Colonic mucosa (tissue), 4 donors: ENCODE measurements around the gene APOF. TPM values are rescaled to one million over a fixed set of nuclear protein-coding genes. Genes with fewer than 3 reads are reported as not detected.

Experiments used
- DNase-seq: peaks from one replicate; pipeline ENCODE4 v3.0.0-alpha.2; 2020
- H3K27ac ChIP-seq: fragments of 200-600 bp; one replicate; pipeline ENCODE4 v1.8.0; 2021
- H3K27me3 ChIP-seq: fragments of 200-600 bp; one replicate; pipeline ENCODE4 v1.8.0; 2021
- H3K36me3 ChIP-seq: fragments of 200-600 bp; one replicate; pipeline ENCODE4 v1.8.0; 2021
- H3K4me1 ChIP-seq: fragments of 200-600 bp; one replicate; pipeline ENCODE4 v1.8.0; 2021; ENCODE audit warnings: mild to moderate bottlenecking
- H3K4me3 ChIP-seq: fragments of 200-600 bp; one replicate; pipeline ENCODE4 v1.8.0; 2021
- H3K9ac ChIP-seq, 2 donors: one replicate each; pipeline ENCODE4 v1.7.0; 2013; ENCODE audit warnings: control low read depth in 2 of 2, low read depth in 2 of 2, low read length in 2 of 2
- H3K9me3 ChIP-seq: fragments of 200-600 bp; one replicate; pipeline ENCODE4 v1.8.0; 2021
- intact Hi-C: fragments of 100-400 bp; cut with DNase I; formaldehyde crosslinking; loops from one replicate; pipeline ENCODE4 v1.14.1; 2022
- total RNA-seq, 2 donors: library from RNA; stranded (reverse); fragmentation: NEBNext Ultra II Directional in 1 of 2; extraction: Animal tissue kit (Norgen Biotek cat#: 25700) in 1 of 2; gene quantifications; one replicate each; pipeline ENCODE4 v1.2.1, GENCODE V29; 2021
- TF ChIP-seq, protein P1 (sequence below): fragments of 200-600 bp; IDR thresholded peaks from one replicate; pipeline ENCODE4 v1.8.0; 2022; ENCODE audit warnings: antibody characterized with exemption, mild to moderate bottlenecking
- donor health status: healthy.
- donor health status: DM: no; HTN: no; CAD: no.
- donor health status: DM: no; HTN: no; CAD: no.

APOF gene
- total RNA-seq, 2 donors from 2014 or later: 0.15 TPM; not detected in 1

DNA sequence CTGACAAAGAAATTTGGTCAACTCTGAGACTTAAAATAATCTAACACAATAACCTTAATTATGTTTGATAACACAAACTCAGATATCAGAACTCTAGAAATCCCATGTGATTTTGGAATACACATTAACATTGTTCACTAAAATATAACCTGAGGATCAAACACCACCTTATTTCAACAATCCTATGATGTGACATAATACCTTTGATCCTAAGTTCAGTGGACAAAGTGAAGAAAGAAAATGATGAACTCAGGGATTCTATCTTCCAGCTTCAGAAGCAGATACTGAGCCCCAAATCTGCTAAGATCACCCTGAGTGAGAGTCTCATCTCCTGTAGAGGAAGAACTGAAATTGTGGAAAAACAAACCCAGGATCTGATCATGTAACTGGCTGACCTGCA lies 35.7 kb upstream of the APOF start:
- TF ChIP-seq, protein P1, sequence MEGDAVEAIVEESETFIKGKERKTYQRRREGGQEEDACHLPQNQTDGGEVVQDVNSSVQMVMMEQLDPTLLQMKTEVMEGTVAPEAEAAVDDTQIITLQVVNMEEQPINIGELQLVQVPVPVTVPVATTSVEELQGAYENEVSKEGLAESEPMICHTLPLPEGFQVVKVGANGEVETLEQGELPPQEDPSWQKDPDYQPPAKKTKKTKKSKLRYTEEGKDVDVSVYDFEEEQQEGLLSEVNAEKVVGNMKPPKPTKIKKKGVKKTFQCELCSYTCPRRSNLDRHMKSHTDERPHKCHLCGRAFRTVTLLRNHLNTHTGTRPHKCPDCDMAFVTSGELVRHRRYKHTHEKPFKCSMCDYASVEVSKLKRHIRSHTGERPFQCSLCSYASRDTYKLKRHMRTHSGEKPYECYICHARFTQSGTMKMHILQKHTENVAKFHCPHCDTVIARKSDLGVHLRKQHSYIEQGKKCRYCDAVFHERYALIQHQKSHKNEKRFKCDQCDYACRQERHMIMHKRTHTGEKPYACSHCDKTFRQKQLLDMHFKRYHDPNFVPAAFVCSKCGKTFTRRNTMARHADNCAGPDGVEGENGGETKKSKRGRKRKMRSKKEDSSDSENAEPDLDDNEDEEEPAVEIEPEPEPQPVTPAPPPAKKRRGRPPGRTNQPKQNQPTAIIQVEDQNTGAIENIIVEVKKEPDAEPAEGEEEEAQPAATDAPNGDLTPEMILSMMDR: no peak
- no peaks in the 10 kb centered on the region for H3K9me3 ChIP-seq
- no peaks in the 10 kb centered on the region for H3K4me1 ChIP-seq
- H3K27ac ChIP-seq: no peak overlapping the region
- H3K27me3 ChIP-seq: no peaks in the 10 kb centered on the region
- no peak overlapping the region for H3K9ac ChIP-seq
- no peak overlapping the region for H3K4me3 ChIP-seq
- no peaks in the 10 kb centered on the region for H3K36me3 ChIP-seq
- no peak for DNase-seq
- intact Hi-C loops: no loop called here

DNA sequence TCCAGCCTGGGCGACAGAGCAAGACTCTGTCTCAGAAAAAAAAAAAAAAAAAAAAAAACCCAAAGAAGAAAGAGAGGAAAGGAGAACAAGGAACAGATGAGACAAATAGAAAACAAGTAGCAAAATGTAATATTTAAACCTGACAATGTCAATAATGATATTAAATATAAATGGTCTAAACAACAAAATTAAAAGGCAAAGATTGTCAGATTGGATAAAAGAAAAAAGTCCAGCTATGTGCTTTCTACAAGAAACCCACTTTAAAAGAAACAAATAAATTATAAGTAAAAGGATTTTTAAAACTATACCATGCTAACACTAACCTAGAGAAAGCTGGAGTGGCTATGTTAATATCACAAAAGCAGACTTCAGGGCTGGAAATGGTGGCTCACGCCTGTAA lies 29.7 kb upstream of the APOF start:
- DNase-seq: no peak
- Histone ChIP-seq H3K27ac (no peak overlapping the region), H3K9me3 (no peaks in the 10 kb centered on the region), H3K9ac (no peak overlapping the region), H3K4me1 (no peaks in the 10 kb centered on the region), H3K36me3 (no peaks in the 10 kb centered on the region), H3K27me3 (no peaks in the 10 kb centered on the region), H3K4me3 (no peak overlapping the region)
- TF ChIP-seq, protein P1: no peak
- intact Hi-C loops: no loop called here

DNA sequence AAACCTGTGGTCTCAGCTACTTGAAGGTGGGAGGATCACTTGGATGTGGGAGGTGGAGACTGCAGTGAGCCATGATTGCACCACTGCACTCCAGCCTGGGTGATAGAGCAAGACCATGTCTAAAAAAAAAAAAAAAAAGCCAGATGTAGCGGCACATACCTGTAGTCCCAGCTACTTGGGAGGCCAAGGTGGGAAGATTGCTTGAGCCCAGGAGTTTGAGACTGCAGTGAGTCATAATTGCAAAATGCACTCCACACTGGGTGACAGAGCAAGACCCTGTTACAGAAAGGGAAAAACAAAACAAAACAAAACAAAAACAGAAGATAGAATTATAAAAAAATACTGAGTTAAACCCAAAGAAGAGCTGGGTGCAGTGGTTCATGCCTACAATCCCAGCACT lies 29.1 kb upstream of the APOF start:
- H3K27me3 ChIP-seq: no peaks in the 10 kb centered on the region
- no peaks in the 10 kb centered on the region for H3K36me3 ChIP-seq
- no peak overlapping the region for H3K27ac ChIP-seq
- TF ChIP-seq, protein P1: no peak
- no peak overlapping the region for H3K4me3 ChIP-seq
- DNase-seq: no peak
- H3K9ac ChIP-seq: no peak overlapping the region
- no peaks in the 10 kb centered on the region for H3K9me3 ChIP-seq
- intact Hi-C loops: no loop called here
- no peaks in the 10 kb centered on the region for H3K4me1 ChIP-seq

DNA sequence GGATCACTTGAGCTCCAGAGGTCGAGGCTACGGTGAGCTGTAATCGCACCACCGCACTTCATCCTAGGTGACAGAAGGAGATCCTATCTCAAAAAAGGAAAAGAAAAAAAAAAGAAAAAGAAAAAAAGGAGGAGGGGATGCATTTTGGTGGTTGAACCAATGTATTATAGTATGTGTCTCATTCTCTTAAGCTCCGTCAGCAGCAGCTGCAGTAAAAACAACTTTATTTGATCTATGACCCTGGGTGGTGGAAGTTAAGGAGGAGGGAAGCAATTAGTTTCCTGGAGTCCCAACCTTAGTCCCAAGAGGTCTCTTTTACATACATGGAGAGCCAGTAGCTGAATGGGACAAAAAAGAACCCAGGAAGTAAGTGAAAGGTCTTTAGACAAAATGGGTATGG lies 26.8 kb upstream of the APOF start:
- TF ChIP-seq, protein P1: no peak
- no peaks in the 10 kb centered on the region for H3K27me3 ChIP-seq
- H3K9ac ChIP-seq: no peak overlapping the region
- no peak overlapping the region for H3K27ac ChIP-seq
- intact Hi-C loops: no loop called here
- no peak overlapping the region for H3K4me3 ChIP-seq
- no peaks in the 10 kb centered on the region for H3K36me3 ChIP-seq
- no peaks in the 10 kb centered on the region for H3K9me3 ChIP-seq
- H3K4me1 ChIP-seq: no peaks in the 10 kb centered on the region
- DNase-seq: no peak

DNA sequence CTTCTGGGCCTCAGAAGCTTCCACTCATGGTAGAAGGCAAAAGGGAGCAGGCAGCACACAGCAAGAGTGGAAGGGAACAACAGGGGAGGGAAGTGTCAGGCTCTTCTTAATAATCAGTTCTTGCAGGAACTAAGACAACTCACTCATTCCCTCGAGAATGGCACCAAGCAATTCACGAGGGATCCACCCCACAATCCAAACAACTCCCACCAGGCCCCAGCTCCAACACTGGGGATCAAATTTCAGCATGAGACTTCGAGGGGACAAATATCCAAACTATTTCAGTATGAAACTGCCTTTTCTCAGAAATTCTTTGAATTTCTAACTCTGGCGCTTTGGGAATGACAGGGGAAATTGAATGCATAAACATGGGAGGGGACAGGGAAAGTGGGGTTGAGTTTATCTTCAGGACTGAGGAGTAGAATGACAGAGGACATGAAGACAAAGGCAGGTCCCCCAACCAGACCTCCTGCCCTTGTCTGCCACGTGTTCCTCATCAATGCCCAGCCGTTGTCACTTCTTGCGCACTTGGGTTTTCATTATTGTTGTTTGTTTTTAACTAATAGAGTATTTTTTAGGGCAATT lies 24.6 kb upstream of the APOF start:
- DNase-seq: no peak
- Histone ChIP-seq H3K9ac (no peak overlapping the region), H3K4me1 (no peaks in the 10 kb centered on the region), H3K27me3 (no peaks in the 10 kb centered on the region), H3K36me3 (no peaks in the 10 kb centered on the region), H3K9me3 (no peaks in the 10 kb centered on the region), H3K4me3 (no peak overlapping the region), H3K27ac (no peak overlapping the region)
- intact Hi-C loops: no loop called here
- TF ChIP-seq, protein P1: no peak
